ENCODE data around the gene METTL25. TPM values are rescaled to one million over a fixed set of nuclear protein-coding genes. Genes with fewer than 3 reads are reported as not detected.

The METTL25 gene
- total RNA-seq, 2 experiments from 2014 or later: 8.0 to 12.5 TPM

DNA sequence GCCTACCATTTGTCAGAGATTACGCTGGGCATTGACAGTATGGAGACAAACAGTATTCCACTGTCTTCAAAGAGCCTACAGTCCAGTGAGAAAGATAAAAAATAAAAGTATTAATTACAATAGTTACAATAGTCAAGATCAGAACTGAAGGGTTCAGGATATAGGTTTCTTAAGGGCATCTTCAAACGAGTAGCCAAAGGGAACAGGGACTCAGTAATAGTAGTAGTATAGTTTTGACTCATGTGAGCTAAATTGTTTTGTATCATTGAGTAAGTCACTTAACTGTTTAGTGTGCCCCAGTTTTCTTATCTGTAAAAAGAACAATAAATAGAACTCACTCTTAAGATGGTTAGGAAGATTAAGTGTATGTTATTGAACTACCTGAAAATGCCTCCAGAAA lies 123.6 kb downstream of the METTL25 start:
- no peaks in the 10 kb centered on the region for H3K9me2 ChIP-seq (ENCODE audit: insufficient read depth, low read length)
- H4K20me1 ChIP-seq (ENCODE audit: insufficient read depth, low read length): no peaks in the 10 kb centered on the region
- no TSS peak for BruUV-seq (replicated peaks)
- CTCF ChIA-PET (ENCODE audit: unreplicated experiment): no interaction called here
- no peaks in the 10 kb centered on the region for H3K4me1 ChIP-seq (ENCODE audit: insufficient read depth, low read length, poor library complexity, severe bottlenecking)
- H2AFZ ChIP-seq (ENCODE audit: low read length): no peak overlapping the region
- H3K4me3 ChIP-seq (ENCODE audit: low read depth, low read length, poor library complexity, severe bottlenecking): no peak overlapping the region
- intact Hi-C loops (cut with micrococcal nuclease; ENCODE audit: unreplicated experiment): no loop called here
- H3K36me3 ChIP-seq (ENCODE audit: insufficient read depth, low read length): no peaks in the 10 kb centered on the region
- H3K4me2 ChIP-seq (ENCODE audit: low read length): no peak overlapping the region
- no peak for DNase-seq (ENCODE audit: low spot score)
- no peaks in the 10 kb centered on the region for H3K9me3 ChIP-seq (ENCODE audit: low read length)
- POLR2A ChIA-PET: no interaction called here
- H3K27ac ChIP-seq (ENCODE audit: low read depth, low read length, poor library complexity, severe bottlenecking): no peak overlapping the region
- no peaks in the 10 kb centered on the region for H3K79me2 ChIP-seq (ENCODE audit: insufficient read depth, low read depth, low read length)
- no peak for TF ChIP-seq EZH2phosphoT487 (IDR thresholded peaks at IDR 0.05; ENCODE audit: borderline replicate concordance, low read depth, low read length)
- TF ChIP-seq, protein P1, sequence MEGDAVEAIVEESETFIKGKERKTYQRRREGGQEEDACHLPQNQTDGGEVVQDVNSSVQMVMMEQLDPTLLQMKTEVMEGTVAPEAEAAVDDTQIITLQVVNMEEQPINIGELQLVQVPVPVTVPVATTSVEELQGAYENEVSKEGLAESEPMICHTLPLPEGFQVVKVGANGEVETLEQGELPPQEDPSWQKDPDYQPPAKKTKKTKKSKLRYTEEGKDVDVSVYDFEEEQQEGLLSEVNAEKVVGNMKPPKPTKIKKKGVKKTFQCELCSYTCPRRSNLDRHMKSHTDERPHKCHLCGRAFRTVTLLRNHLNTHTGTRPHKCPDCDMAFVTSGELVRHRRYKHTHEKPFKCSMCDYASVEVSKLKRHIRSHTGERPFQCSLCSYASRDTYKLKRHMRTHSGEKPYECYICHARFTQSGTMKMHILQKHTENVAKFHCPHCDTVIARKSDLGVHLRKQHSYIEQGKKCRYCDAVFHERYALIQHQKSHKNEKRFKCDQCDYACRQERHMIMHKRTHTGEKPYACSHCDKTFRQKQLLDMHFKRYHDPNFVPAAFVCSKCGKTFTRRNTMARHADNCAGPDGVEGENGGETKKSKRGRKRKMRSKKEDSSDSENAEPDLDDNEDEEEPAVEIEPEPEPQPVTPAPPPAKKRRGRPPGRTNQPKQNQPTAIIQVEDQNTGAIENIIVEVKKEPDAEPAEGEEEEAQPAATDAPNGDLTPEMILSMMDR (conservative IDR thresholded peaks at IDR 0.05; ENCODE audit: low read length): no peak

- H3K9me3 ChIP-seq (ENCODE audit: low read length): no peaks in the 10 kb centered on the region
- no peaks in the 10 kb centered on the region for H3K79me2 ChIP-seq (ENCODE audit: insufficient read depth, low read depth, low read length)
- CTCF ChIA-PET (ENCODE audit: unreplicated experiment): no interaction called here
- no peak for DNase-seq (ENCODE audit: low spot score)
- no TSS peak for BruUV-seq (replicated peaks)
- TF ChIP-seq, protein P1 (conservative IDR thresholded peaks at IDR 0.05; ENCODE audit: low read length): no peak
- no peak for TF ChIP-seq EZH2phosphoT487 (IDR thresholded peaks at IDR 0.05; ENCODE audit: borderline replicate concordance, low read depth, low read length)
- no peak overlapping the region for H3K4me3 ChIP-seq (ENCODE audit: low read depth, low read length, poor library complexity, severe bottlenecking)
- H3K4me1 ChIP-seq (ENCODE audit: insufficient read depth, low read length, poor library complexity, severe bottlenecking): no peaks in the 10 kb centered on the region
- no peaks in the 10 kb centered on the region for H3K9me2 ChIP-seq (ENCODE audit: insufficient read depth, low read length)
- H2AFZ ChIP-seq (ENCODE audit: low read length): no peak overlapping the region
- POLR2A ChIA-PET: interaction anchor here (1.0 kb wide), 1 partner anchor 29 kb away, joined by 3 read pairs; no protein-coding TSS in a partner anchor
- H3K4me2 ChIP-seq (ENCODE audit: low read length): no peak overlapping the region
- no peaks in the 10 kb centered on the region for H3K36me3 ChIP-seq (ENCODE audit: insufficient read depth, low read length)
- H3K27ac ChIP-seq (ENCODE audit: low read depth, low read length, poor library complexity, severe bottlenecking): no peak overlapping the region
- intact Hi-C loops (cut with micrococcal nuclease; ENCODE audit: unreplicated experiment): no loop called here
- H4K20me1 ChIP-seq (ENCODE audit: insufficient read depth, low read length): no peaks in the 10 kb centered on the region
Observed at GRCh38 chr12:82486524-82487235, 128.4 kb downstream of the METTL25 start.

DNA sequence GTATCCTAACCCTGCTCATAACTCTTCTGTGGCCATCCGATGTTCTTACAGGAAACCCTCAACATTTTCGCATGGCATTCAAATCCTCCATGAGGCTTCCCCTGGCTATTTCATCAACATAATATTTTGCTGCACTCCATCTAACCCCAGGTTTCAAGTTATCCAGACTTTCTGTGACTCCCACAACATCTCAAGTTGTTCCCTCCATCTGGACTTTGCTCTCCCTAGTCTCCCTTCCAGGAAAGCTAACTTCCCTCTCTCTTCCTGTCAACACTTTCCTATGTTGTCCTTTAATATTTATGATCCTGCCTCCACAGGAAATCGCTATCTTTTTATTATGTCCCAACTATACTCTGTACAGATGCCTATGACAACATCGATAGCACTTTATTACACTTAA lies 146.1 kb downstream of the METTL25 start:
- H3K9me2 ChIP-seq (ENCODE audit: insufficient read depth, low read length): no peaks in the 10 kb centered on the region
- no peak overlapping the region for H3K27ac ChIP-seq (ENCODE audit: low read depth, low read length, poor library complexity, severe bottlenecking)
- H3K4me2 ChIP-seq (ENCODE audit: low read length): no peak overlapping the region
- ChIA-PET POLR2A (no interaction called here), CTCF (ENCODE audit: unreplicated experiment) (no interaction called here)
- no peaks in the 10 kb centered on the region for H3K4me1 ChIP-seq (ENCODE audit: insufficient read depth, low read length, poor library complexity, severe bottlenecking)
- H2AFZ ChIP-seq (ENCODE audit: low read length): no peak overlapping the region
- no peak for DNase-seq (ENCODE audit: low spot score)
- H3K36me3 ChIP-seq (ENCODE audit: insufficient read depth, low read length): no peaks in the 10 kb centered on the region
- intact Hi-C loops (cut with micrococcal nuclease; ENCODE audit: unreplicated experiment): no loop called here
- H3K79me2 ChIP-seq (ENCODE audit: insufficient read depth, low read depth, low read length): no peaks in the 10 kb centered on the region
- H3K9me3 ChIP-seq (ENCODE audit: low read length): no peaks in the 10 kb centered on the region
- TF ChIP-seq, protein P1 (conservative IDR thresholded peaks at IDR 0.05; ENCODE audit: low read length): no peak
- no peak for TF ChIP-seq EZH2phosphoT487 (IDR thresholded peaks at IDR 0.05; ENCODE audit: borderline replicate concordance, low read depth, low read length)
- no peaks in the 10 kb centered on the region for H4K20me1 ChIP-seq (ENCODE audit: insufficient read depth, low read length)
- BruUV-seq (replicated peaks): no TSS peak
- H3K4me3 ChIP-seq (ENCODE audit: low read depth, low read length, poor library complexity, severe bottlenecking): no peak overlapping the region
